Measurements from ENCODE around the gene SLC23A2. TPM values are rescaled to one million over a fixed set of nuclear protein-coding genes. Genes with fewer than 3 reads are reported as not detected.
"Not testable (repeated sequence)": the region's sequence is repeated elsewhere in the genome, so short reads cannot be mapped to it uniquely, and the experiment has no call there.

The SLC23A2 gene
- total RNA-seq, 8 experiments from 2014 or later, result 7.4 to 35.3 (median 15.4) TPM

DNA sequence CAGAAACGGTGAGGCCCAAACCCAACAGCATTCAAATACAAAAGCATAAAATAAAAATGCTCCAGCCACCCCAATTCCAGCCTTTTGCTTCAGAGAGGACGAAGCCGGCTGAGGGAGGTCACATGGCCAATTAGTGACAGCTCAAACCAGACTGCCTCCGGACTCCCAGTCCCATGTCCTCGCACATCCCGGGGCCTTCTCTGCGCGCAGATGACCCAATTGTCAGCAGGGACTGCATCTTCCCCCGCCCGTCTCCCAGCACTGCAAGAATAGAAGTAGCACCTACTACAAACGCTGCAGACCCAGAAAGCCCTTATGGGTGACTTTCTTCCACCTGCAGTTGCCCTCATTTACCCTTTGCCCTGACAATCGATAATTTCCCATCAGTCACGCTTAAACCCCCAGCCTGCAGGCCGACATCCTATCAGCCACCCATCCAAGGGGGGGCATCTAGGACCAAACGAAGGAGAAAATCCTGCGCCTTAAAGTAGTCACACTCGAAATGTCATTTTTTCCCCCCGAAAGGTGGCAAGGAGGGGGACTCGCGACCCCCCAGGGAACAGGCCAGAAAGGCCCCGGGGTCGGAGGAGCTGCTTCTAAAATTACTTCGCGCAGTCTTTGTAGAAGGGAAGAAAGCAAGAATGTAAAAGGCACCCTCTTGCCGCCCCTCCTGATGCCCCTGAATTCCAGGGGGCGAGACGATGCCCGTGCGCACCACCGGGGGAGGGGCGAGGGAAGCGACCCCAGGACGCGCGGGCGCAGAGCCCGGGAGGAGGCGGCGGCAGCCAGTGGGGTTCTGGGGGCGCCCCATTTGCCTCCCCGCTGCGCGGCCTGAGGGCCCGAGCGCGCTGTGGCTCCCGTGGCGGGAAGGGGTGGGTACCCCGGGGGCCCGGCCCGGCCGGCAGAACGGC lies 792 bp downstream of the SLC23A2 start:
- 0 to 60% (median 7%) methylated on average over 1 to 12 of the region's 53 CpGs; no CpG with 5 or more reads in 1 of the 10 experiments for WGBS, 10 experiments
- H3K27ac ChIP-seq, result peak overlapping the region; percentile 33 to 36
- in situ Hi-C loops (cut with MboI; ENCODE audit: low pct_unique_long_range_greater_than_20kb in 2 of 9, low sequenced_read_pairs in 9 of 9, unreplicated experiment in 9 of 9), result no loop called here
- H3K4me1 ChIP-seq (replicated peaks in 1 of 2), result peaks cover 4 to 5% of the 10 kb centered on the region in 2 donors
- ATAC-seq (replicated peaks in 6 of 8), result peak; percentile 20 to 87 (median 80)
- peak overlapping the region; percentile 51 to 98 (median 78) for H3K4me3 ChIP-seq

- 50 to 100% (median 70%) methylated on average over 1 of the region's 1 CpG; no CpG with 5 or more reads in 5 of the 10 experiments for WGBS, 10 experiments
- no peak overlapping the region for H3K27ac ChIP-seq
- peak overlapping the region; percentile 51 to 98 (median 78) for H3K4me3 ChIP-seq
- peaks cover 4 to 5% of the 10 kb centered on the region in 2 donors for H3K4me1 ChIP-seq (replicated peaks in 1 of 2)
- in situ Hi-C loops (cut with MboI; ENCODE audit: low pct_unique_long_range_greater_than_20kb in 2 of 9, low sequenced_read_pairs in 9 of 9, unreplicated experiment in 9 of 9), result loop anchor here in 1 of 9 experiments (25.0 kb wide), 1 partner anchor 88 kb away; no protein-coding TSS in a partner anchor
- no peak for ATAC-seq (replicated peaks in 6 of 8)
These were observed 1.5 kb downstream of the SLC23A2 start for GRCh38 chr20:4999788-5000187.

- in situ Hi-C loops (cut with MboI; ENCODE audit: low pct_unique_long_range_greater_than_20kb in 2 of 9, low sequenced_read_pairs in 9 of 9, unreplicated experiment in 9 of 9), result loop anchor here in 1 of 9 experiments (25.0 kb wide), 1 partner anchor 89 kb away; no protein-coding TSS in a partner anchor
- 83 to 100% (median 98%) methylated on average over 1 to 5 of the region's 5 CpGs; no CpG with 5 or more reads in 2 of the 10 experiments for WGBS, 10 experiments
- Histone ChIP-seq H3K27ac (no peak overlapping the region), H3K4me1 (replicated peaks in 1 of 2) (peaks cover 4 to 5% of the 10 kb centered on the region in 2 donors), H3K4me3 (no peak overlapping the region)
- no peak for ATAC-seq (replicated peaks in 6 of 8)
These were observed 3.1 kb downstream of the SLC23A2 start for GRCh38 chr20:4998160-4998651.

GRCh38 chr20:4997222-4997621 lies 4.1 kb downstream of the SLC23A2 start:
- peaks cover 4% of the 10 kb centered on the region in 2 donors for H3K4me1 ChIP-seq (replicated peaks in 1 of 2)
- WGBS, 10 experiments, result 86 to 100% (median 100%) methylated on average over 1 to 2 of the region's 2 CpGs; no CpG with 5 or more reads in 3 of the 10 experiments
- no peak overlapping the region for H3K4me3 ChIP-seq
- no peak overlapping the region for H3K27ac ChIP-seq
- no peak for ATAC-seq (replicated peaks in 6 of 8)
- in situ Hi-C loops (cut with MboI; ENCODE audit: low pct_unique_long_range_greater_than_20kb in 2 of 9, low sequenced_read_pairs in 9 of 9, unreplicated experiment in 9 of 9), result loop anchor here in 1 of 9 experiments (25.0 kb wide), 1 partner anchor 90 kb away; no protein-coding TSS in a partner anchor

DNA sequence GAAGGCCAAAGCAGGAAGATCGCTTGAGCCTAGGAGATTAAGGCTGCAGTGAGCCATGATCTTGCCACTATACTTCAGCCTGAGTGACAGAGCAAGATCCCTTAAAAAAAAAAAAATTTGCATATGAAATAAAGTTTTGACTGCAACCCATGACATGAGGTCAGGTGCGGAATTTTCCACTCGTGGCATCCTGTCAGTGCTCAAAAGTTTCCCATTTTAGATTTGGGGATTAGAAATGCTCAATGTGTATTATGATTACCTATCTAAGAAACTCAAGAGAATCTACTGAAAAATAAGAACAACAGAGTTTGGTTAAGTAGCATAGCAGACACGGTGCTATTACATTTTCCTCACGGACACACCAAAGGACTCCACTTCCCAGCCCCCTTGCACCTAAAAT lies 11.7 kb downstream of the SLC23A2 start:
- no peak overlapping the region for H3K27ac ChIP-seq
- H3K4me1 ChIP-seq (replicated peaks in 1 of 2), result no peaks in the 10 kb centered on the region
- in situ Hi-C loops (cut with MboI; ENCODE audit: low pct_unique_long_range_greater_than_20kb in 2 of 9, low sequenced_read_pairs in 9 of 9, unreplicated experiment in 9 of 9), result loop anchor here in 1 of 9 experiments (25.0 kb wide), 1 partner anchor 98 kb away; no protein-coding TSS in a partner anchor
- no peak overlapping the region for H3K4me3 ChIP-seq
- no peak for ATAC-seq (replicated peaks in 6 of 8)
- WGBS, 10 experiments, result 39 to 90% (median 77%) methylated on average over 1 to 5 of the region's 5 CpGs; no CpG with 5 or more reads in 2 of the 10 experiments

DNA sequence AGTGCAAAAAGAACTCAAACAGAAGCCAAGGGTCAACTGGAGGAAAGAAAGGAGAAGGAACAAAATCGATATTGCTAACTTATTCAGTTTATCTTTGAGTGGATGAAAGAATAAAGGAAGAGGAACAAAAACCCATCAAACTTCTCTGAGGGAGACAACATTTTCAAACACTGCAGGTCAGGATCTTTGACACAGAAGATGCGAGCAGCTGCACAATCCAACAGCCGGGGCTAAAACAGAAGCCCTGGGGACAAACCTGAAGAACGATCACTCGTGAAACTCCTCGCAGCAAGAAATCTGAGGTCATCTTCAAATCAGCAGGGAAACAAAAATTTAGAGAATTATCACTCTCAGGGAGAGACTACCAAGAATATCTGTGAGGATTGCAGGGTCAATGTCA lies 14.2 kb downstream of the SLC23A2 start:
- Histone ChIP-seq H3K4me1 (replicated peaks in 1 of 2) (no peaks in the 10 kb centered on the region), H3K27ac (no peak overlapping the region), H3K4me3 (no peak overlapping the region)
- ATAC-seq (replicated peaks in 6 of 8), result no peak
- in situ Hi-C loops (cut with MboI; ENCODE audit: low pct_unique_long_range_greater_than_20kb in 2 of 9, low sequenced_read_pairs in 9 of 9, unreplicated experiment in 9 of 9), result loop anchor here in 1 of 9 experiments (25.0 kb wide), 1 partner anchor 100 kb away; no protein-coding TSS in a partner anchor
- 67 to 100% (median 91%) methylated on average over 1 to 6 of the region's 6 CpGs; no CpG with 5 or more reads in 3 of the 10 experiments for WGBS, 10 experiments

DNA sequence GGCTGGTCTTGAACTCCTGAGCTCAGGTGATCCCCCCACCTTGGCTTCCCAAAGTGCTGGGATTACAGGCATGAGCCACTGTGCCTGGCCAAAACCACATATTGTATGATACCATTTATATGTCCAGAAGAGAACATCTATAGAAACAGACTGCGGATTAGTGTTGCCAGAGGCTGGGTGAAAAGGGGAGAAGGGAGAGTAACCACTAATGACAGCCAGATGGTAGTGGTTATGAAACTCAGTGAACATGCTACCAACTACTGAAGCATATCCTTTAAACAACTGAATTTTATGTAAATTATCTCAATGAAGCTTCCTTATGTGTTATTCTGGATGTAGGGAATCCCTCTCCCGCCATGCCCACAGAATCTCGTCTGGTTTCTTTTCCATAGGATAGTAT lies 15.7 kb downstream of the SLC23A2 start:
- in situ Hi-C loops (cut with MboI; ENCODE audit: low pct_unique_long_range_greater_than_20kb in 2 of 9, low sequenced_read_pairs in 9 of 9, unreplicated experiment in 9 of 9), result loop anchor here in 1 of 9 experiments (25.0 kb wide), 1 partner anchor 102 kb away; no protein-coding TSS in a partner anchor
- no peak overlapping the region for H3K27ac ChIP-seq
- H3K4me1 ChIP-seq (replicated peaks in 1 of 2), result no peaks in the 10 kb centered on the region
- peak in 1 of 8 experiments; percentile 80 for ATAC-seq (replicated peaks in 6 of 8)
- no peak overlapping the region for H3K4me3 ChIP-seq
- WGBS, 10 experiments, result 87 to 100% (median 100%) methylated on average over 1 to 3 of the region's 3 CpGs; no CpG with 5 or more reads in 5 of the 10 experiments

DNA sequence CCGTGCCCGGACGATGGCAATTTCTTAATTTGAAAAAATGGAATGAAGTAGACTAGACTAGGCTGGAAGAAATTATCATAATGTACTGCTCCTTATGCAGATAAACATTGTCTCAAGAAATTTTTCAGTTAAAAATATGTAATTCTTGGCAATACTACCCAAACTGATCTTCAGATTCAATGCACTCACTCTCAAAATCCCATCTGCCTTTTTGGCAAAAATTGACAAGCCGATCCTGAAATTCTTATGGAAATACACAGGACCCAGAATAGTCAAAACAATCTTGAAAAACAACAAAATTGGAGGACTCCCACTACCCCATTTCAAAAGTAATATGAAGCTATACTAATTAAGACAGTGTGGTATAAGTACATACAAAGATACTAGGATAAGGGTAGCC lies 19.0 kb downstream of the SLC23A2 start:
- Histone ChIP-seq H3K4me1 (replicated peaks in 1 of 2) (peaks cover 2 to 3% of the 10 kb centered on the region in 2 donors), H3K4me3 (no peak overlapping the region), H3K27ac (no peak overlapping the region)
- 80 to 100% (median 100%) methylated on average over 1 to 4 of the region's 4 CpGs; no CpG with 5 or more reads in 1 of the 10 experiments for WGBS, 10 experiments
- in situ Hi-C loops (cut with MboI; ENCODE audit: low pct_unique_long_range_greater_than_20kb in 2 of 9, low sequenced_read_pairs in 9 of 9, unreplicated experiment in 9 of 9), result loop anchor here in 1 of 9 experiments (25.0 kb wide), 1 partner anchor 105 kb away; no protein-coding TSS in a partner anchor
- no peak for ATAC-seq (replicated peaks in 6 of 8)

DNA sequence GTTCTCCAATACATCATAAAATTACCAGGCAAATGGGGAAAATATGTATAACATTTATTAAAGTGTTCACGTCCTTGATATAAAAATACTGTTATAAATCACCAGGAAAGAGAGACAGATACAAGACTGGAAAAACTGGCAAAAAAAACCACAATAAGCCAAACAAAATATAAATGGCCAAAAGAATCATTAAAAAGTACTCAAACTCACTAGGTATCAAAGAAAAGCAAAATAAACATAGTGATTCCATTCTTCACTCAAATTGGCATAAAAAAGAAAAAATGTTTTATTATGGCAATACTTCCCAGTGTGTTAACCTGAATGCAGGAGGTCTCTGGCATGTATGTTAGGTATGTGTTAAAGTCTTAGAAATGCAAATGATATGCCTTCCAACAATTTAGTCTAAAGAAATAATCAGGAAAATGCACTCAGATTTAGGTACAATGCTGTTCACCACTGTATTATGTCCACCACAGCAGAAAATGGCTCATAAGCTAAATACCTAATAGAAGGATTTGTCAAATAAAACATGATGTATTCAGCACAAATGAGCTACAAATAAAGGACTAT lies 21.4 kb downstream of the SLC23A2 start:
- WGBS, 10 experiments, result 8 to 100% (median 83%) methylated on average over 1 of the region's 1 CpG; no CpG with 5 or more reads in 1 of the 10 experiments
- H3K4me3 ChIP-seq, result no peak overlapping the region
- peaks cover 2 to 3% of the 10 kb centered on the region in 2 donors for H3K4me1 ChIP-seq (replicated peaks in 1 of 2)
- in situ Hi-C loops (cut with MboI; ENCODE audit: low pct_unique_long_range_greater_than_20kb in 2 of 9, low sequenced_read_pairs in 9 of 9, unreplicated experiment in 9 of 9), result loop anchor here in 1 of 9 experiments (25.0 kb wide), 1 partner anchor 107 kb away; no protein-coding TSS in a partner anchor
- H3K27ac ChIP-seq, result no peak overlapping the region
- no peak for ATAC-seq (replicated peaks in 6 of 8)

DNA sequence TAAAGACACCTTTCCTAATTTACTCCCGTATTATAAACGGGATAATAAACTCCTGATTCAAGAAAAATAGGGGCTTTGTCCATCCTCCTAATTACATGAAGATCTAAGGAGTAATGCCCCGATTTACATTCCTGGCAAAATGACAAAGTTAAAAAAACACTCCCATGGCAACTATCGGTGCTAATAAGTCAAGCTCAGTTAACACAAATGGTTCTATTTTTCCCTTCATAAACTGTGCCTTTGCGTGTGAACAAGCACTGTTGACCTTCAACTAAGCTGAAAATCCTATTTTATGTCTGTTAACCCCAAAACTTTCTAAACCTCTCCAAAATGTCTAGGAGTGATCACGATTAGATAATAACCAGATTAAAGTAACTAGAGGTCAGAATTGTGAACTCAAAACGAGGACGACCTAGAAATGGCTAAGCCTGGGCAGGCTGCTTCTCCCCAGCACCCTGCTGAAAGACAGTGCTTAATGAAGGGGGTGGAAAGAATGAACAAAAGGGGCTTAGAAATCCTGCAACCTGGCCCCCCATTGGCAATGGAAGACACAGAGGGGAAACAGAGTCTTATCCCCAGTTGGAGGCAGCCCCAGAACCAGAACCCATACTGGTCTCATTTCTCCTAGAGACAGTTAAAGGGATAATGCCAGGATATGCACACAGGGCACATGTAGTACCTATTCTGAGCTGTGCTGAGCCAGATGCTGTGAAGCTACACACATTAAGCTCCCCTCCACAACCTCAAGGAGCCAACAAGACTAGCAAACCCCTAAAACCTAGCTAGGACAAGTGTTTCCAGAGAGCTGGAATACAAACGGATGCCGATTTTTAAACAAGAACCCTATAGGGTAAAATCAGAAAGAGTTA lies 23.0 kb downstream of the SLC23A2 start:
- ATAC-seq (replicated peaks in 6 of 8), result peak in 1 of 8 experiments; percentile 59
- in situ Hi-C loops (cut with MboI; ENCODE audit: low pct_unique_long_range_greater_than_20kb in 2 of 9, low sequenced_read_pairs in 9 of 9, unreplicated experiment in 9 of 9), result loop anchor here in 1 of 9 experiments (25.0 kb wide), 1 partner anchor 109 kb away; no protein-coding TSS in a partner anchor

DNA sequence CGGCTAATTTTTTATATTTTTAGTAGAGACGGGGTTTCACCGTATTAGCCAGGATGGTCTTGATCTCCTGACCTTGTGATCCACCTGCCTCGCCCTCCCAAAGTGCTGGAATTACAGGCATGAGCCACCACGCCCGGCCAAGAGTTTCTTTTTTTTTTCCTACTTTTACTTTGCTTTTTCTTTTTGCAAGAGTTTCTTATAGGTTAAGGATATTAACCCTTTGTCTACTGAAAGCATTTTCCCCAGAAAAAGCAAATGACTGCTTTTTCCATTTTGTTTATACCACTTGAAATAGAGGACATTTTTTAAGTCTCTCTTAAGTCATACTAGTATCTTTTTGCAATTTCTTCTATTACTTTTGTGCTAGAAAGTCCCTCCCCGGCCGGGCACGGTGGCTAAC lies 25.3 kb downstream of the SLC23A2 start:
- not testable (repeated sequence) for ATAC-seq (replicated peaks in 6 of 8); H3K27ac ChIP-seq; H3K4me3 ChIP-seq
- WGBS, 10 experiments, result 56 to 100% (median 94%) methylated on average over 3 to 9 of the region's 9 CpGs
- in situ Hi-C loops (cut with MboI; ENCODE audit: low pct_unique_long_range_greater_than_20kb in 2 of 9, low sequenced_read_pairs in 9 of 9, unreplicated experiment in 9 of 9), result loop anchor here in 1 of 9 experiments (25.0 kb wide), 1 partner anchor 111 kb away; no protein-coding TSS in a partner anchor
- peaks cover 2 to 13% of the 10 kb centered on the region in 2 donors for H3K4me1 ChIP-seq (replicated peaks in 1 of 2)

More for the DNA sequence above, 23.0 kb downstream of the SLC23A2 start:
- H3K4me1 ChIP-seq (replicated peaks in 1 of 2), result peaks cover 2 to 9% of the 10 kb centered on the region in 2 donors
- no peak overlapping the region for H3K27ac ChIP-seq
- WGBS, 10 experiments, result 19 to 93% (median 67%) methylated on average over 3 to 9 of the region's 10 CpGs; no CpG with 5 or more reads in 1 of the 10 experiments
- H3K4me3 ChIP-seq, result no peak overlapping the region
